ENCODE measurements around the gene FOSL1. TPM values are rescaled to one million over a fixed set of nuclear protein-coding genes. Genes with fewer than 3 reads are reported as not detected.

FOSL1 gene
- total and polyA plus RNA-seq, 2 of the 13 experiments (the other 11 are each of a cell fraction or from before 2014, with no cell fraction given), result 4.0 to 4.1 TPM

- intact Hi-C loops (cut with micrococcal nuclease; ENCODE audit: unreplicated experiment), result no loop called here
- Histone ChIP-seq H3K27me3 (ENCODE audit: control insufficient read depth in 1 of 2, insufficient read depth in 2 of 2, low read length in 2 of 2) (no peaks in the 10 kb centered on the region; a peak in 1 of 5 replicates), H3K9me3 (ENCODE audit: low read length) (no peaks in the 10 kb centered on the region), H4K20me1 (ENCODE audit: insufficient read depth, low read length) (no peaks in the 10 kb centered on the region), H3K4me1 (ENCODE audit: insufficient read depth, low read length) (peaks cover 51% of the 10 kb centered on the region), H3K36me3 (replicated peaks in 1 of 2; ENCODE audit: control insufficient read depth in 1 of 2, insufficient read depth in 2 of 2, low read length in 2 of 2) (peaks cover 8 to 18% of the 10 kb centered on the region in 2 experiments; a peak in 4 of 5 replicates), H3K9ac (ENCODE audit: insufficient read depth, low read depth, low read length) (peak overlapping the region; percentile 90; the same call in 1 of the 2 replicates), H3K27ac (ENCODE audit: extremely low read length, insufficient read depth, low read length) (peak overlapping the region; percentile 77), H3K4me2 (ENCODE audit: low read depth, low read length) (peak overlapping the region; percentile 99), H2AFZ (ENCODE audit: low read length) (no peak overlapping the region), H3K79me2 (ENCODE audit: insufficient read depth, low read length) (peaks cover 27% of the 10 kb centered on the region), H3K4me3 (replicated peaks in 1 of 3; ENCODE audit: insufficient read depth in 1 of 3, low read depth in 2 of 3, low read length in 3 of 3) (peak overlapping the region in 1 of 3 experiments; percentile 91; a peak in 1 of 6 replicates)
- 94% methylated on average over 10 of the region's 10 CpGs for WGBS (ENCODE audit: low lambda C conversion rate)
- ATAC-seq (no peak), FAIRE-seq (no peak), DNase-seq (ENCODE audit: low spot score) (no peak)
- in situ Hi-C loops (cut with HindIII; ENCODE audit: extremely low pct_ligation_motif_present, low pct_unique_long_range_greater_than_20kb), result no loop called here
- CTCF ChIA-PET (ENCODE audit: low intra/inter-chr PET ratio, low total read pairs), result interaction anchor here (6.9 kb wide), 1 partner anchor 97 kb away, joined by 63 read pairs; no protein-coding TSS in a partner anchor
- POLR2A ChIA-PET, result interaction anchor here (1.5 to 7.6 kb wide), 7 partner anchors 8 to 72 kb away, joined by 4 to 95 read pairs (median 26); partner anchors contain the start of genes C11orf68, EFEMP2, FOSL1 and MUS81
- no TSS peak for BruUV-seq (replicated peaks)
- TF ChIP-seq DRAP1 (CRISPR knock-in tag; IDR thresholded peaks at IDR 0.05) (no peak), ZC3H13 (CRISPR knock-in tag; IDR thresholded peaks at IDR 0.05) (peak; percentile 88), CREB1 (IDR thresholded peaks at IDR 0.05) (no peak), CREB1 (CRISPR knock-in tag; IDR thresholded peaks at IDR 0.05) (no peak), TFDP2 (CRISPR knock-in tag; IDR thresholded peaks at IDR 0.05) (no peak), TBX3 (IDR thresholded peaks at IDR 0.05; ENCODE audit: borderline replicate concordance) (no peak), ZNF776 (CRISPR knock-in tag; IDR thresholded peaks at IDR 0.05) (no peak), ZBED4 (CRISPR knock-in tag; IDR thresholded peaks at IDR 0.05; ENCODE audit: borderline replicate concordance) (no peak), FOXK2 (IDR thresholded peaks at IDR 0.05) (no peak), DPF2 (CRISPR knock-in tag; IDR thresholded peaks at IDR 0.05; ENCODE audit: borderline replicate concordance, low read depth) (no peak), HOXA5 (CRISPR knock-in tag; IDR thresholded peaks at IDR 0.05) (no peak), IRF2 (CRISPR knock-in tag; IDR thresholded peaks at IDR 0.05) (no peak)
These were observed 7.4 kb downstream of the FOSL1 start for GRCh38 chr11:65892661-65893317.
